ENCODE data around the gene ZNF14.
"Not testable (repeated sequence)": the region's sequence is repeated elsewhere in the genome, so short reads cannot be mapped to it uniquely, and the experiment has no call there.

Gene ZNF14

DNA sequence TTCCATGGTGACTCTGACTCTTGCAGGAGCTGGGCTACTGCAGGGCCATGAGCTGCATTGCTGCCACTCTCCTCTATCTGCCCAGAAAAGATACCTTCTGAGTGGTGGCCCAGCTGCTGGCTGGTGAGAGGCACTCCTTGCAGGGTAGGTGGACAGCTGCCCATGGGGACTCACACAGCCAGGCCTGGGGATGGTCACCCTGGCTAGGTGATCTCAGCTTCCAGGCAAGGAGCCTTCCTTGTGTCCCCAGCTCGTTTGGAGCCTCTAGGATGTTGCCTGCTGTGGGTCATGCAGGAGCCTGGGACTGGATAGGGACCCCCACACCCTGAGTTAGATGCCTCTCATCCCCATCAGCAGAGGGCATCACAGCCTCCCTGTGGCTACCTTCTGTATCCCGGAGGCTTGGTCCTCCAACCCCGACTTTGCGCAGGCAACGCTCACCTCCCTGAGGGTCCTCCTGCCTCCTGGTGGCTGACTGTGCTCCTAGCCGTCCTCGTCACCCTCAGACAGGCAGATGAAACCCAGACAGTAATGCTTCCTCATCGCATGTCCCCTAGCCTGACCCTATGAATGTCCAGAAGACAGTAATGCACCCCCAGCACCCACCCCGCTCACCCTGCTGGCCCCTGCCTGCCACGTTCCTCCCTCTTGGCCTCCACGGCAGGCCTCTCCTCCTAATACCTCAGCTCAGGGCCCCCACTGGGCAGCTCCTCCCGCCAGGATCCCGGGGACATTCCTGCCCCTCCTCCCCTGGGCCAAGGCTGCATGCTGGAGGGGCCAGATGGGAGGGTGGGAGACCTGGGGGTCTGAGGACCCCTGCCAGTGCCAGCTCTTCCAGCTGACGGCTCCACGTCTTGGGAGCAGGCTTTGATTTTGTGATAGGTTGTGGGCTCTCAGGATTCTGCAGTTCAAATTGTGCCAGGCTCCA, 13.6 kb upstream of the ZNF14 start:
- DNase-seq, result no peak

DNA sequence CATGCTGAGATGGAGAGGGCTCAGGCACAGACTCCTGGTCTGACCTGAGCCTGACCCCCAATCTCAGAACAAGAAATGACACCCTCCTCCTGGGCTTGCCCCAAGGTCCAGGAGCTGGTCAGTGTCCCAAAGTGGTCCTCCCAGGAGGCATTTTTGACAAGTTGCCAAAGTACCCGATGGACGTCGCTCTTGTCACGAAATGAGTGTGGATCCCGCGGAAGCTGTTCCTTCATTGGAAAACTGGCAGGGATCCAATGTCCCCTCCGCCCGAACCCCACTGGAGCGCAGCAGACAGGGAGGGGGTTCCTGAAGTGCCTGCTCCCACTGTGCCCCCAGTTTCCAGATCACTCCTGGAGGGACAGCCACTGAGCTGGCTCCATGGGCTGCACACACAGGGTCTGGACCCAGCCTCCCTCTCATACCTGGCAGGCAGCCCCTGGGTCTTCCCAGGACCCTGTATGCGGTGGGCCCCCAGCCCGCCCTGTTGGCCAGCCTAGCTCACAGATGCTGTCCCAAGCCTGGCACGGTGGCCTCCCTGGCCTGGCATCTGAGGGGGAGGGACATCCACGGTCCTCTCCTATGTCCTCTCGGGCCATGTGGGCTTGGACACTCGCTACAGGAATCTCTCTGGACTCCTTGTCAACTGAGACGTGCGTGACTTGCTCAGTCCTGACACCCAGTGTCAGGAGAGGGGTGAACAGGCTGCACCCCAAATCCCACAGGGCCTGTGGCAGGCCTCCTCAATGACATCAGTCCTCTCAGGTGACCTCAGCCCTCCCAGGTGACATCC, 12.8 kb upstream of the ZNF14 start:
- DNase-seq, result no peak

DNA sequence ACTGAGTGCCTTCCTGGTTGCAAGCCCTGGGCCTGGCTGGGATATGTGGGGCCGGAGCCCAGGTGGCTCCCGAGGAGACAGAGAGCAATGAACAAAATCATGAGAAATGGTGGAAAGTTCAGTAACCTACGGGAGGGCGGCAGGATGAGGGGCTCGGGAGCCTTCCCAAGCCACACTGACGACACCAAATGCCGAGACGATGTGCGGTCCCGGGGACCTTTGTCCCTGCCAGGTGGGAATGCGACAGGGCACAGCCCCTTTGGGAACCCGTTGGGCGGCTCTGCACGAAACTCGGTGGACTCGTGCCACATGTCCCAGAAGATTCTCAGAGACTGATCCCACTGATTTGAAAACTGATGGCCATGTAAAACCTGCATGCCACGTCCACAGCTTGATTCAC, 11.7 kb upstream of the ZNF14 start:
- no peak for DNase-seq

DNA sequence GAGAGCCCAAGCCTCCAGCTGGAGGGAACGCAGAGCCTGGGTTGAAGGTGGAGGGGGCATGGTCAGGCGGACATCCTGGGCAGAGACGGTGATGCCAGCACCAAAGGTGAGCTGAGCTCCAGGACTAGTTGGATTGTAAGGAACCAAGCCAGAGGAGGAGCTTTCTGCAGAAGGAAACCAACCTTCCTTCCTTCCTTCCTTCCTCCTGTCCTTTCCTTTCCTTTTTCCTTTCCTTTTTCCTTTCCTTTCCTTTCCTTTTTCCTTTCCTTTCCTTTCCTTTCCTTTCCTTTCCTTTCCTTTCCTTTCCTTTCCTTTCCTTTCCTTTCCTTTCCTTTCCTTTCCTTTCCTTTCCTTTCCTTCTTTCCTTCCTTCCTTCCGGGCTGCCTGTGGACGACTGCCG, 11.0 kb upstream of the ZNF14 start:
- DNase-seq, result not testable (repeated sequence)

DNA sequence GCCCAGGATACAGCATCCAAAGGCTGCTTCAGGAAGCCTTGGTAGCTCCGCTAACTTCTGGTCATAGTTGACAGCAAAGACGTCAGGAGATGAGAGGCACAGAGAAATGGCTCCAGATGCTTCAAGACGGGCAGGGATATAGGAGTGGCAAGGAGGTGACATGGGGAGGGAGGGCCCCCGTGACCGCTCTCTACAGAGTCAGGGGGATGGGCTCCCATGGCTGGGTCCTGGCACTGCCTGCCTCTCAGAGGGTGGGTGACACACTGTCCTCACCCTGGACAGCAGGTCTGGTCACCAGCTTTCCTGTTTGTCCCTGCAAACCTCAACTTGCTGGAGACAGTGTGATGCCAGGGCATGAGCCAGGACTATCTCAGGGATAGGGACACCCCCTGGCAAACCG, 10.3 kb upstream of the ZNF14 start:
- no peak for DNase-seq

DNA sequence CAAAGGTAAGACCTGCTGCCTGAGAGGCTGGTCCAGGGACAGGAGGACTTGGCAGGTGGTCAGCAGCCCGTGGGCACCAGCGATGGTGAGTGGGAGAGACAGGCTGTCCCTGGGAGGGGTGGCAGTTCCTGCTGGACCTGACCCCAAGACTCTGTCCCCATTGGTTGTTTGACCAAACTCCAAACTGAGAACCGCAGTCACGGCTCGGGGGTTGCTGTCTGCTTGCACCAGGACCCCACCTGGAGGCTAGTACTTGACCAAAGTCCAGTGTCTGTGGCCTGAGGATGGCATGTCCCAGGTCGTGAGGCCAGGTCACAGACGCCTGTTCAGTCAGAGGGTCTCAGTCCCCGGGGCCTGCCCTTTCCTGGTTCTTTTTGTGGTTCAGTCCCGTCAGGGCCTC, 9.9 kb upstream of the ZNF14 start:
- DNase-seq, result no peak

DNA sequence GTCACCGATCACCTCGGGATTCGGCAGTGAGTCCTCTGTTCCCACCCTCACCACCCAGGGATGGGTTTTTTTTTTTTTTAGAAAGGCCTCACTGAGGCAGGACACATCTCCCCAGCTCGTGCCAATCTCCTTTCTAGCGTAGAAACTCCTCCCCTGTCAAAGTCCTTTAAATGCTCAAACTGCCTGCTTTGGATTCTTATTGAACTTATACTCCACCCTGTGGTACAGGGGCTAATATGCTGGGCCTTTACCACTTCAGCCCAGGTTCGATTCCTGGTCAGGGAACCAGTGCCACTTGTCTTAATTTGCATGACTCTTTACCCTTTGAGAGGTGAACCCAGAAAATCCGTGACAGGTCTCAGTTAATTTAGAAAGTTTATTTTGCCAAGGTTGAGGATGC, 8.3 kb upstream of the ZNF14 start:
- no peak for DNase-seq

DNA sequence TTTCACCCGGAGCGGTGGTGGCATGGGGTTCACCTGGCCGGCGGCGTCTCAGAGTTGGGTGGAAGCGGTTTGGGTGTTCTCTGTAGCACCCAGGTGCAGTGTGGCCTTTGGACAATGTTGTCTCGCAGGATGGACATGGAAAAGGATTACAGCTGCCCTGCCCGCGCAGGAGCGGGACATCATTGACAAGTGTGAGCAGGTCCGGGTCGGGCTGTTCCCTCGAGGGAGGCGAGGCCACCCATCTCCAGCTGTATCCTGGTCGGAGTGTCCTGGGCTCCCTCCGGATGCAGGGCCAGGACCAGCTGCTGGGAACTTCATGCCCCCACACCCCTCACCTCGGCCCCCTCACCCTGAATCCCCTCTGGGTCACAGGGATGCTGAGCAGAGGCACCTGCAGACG, 7.8 kb upstream of the ZNF14 start:
- DNase-seq, result no peak

DNA sequence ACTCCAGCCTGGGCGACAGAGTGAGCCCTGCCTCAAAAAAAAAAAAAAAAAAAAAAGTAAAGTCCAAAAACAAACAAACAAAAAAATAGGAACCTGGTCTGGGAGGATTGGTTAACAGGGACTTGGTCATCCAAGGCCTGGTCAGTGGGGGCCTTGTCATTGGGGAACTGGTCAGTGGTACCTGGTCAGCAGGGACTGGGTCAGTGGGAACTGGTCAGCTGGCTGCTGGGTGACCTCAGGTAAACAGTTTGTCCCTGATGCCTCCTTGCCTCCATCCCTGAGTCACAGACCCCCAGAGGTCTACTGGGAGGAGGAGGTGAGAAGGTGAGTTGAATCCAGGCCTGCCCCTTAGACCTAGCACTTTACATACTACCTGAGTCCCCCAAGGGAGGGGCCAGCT, 5.7 kb upstream of the ZNF14 start:
- DNase-seq, result no peak

DNA sequence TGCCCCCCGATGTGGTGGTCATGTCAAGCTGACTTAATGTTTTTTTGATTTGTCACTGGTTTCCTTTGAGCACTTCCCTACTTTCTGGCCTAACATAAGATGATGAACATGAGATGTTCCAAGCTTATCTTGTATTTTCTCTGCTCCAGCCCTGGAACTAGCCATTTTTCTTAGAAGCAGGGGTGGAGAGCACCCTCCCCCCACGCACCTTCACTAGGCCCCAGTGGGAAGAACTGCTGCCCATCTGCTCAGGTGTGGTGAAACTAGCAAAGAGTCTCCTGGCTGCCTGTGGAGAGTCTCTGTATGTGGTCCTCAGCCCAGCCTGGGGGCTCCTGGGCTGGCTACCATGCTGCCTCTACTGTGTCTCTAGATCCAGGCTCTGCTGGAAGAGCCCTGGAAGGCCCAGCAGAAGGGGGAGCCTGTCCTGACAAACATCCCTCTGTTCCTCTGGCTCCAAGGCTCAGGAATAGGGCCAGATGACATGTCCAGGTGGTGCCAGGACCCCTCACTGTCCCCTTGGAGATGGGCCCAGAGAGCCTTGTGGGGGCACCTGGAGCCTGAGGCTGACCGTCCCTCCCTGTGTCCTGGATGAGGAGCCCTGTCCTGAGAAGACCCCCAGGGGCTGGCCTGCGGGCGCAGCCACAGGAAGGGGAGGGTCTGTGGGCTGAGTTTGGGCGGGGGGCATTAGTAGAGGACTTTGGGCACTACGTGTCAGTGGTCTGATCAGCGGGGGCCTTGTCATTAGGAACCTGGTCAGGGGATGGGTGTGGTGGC, 4.8 kb upstream of the ZNF14 start:
- no peak for DNase-seq

DNA sequence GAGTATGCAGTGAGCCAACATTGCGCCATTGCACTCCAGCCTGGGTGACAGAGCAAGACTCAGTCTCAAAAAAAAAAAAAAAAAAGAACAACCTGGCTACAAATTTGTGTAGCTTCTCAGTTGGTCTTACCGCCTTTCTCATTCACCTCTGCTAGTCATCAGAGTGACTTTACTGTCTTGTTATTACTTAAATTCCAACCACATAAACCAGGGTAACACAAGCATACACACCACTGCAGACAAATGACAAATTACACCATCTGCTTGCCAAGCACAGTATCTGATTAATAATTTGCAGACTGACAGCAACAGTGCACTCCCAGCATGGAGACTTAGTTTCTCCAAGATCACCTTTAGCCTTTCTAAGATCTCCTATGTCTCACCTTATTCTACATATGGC, 11.0 kb downstream of the ZNF14 start:
- DNase-seq, result no peak

DNA sequence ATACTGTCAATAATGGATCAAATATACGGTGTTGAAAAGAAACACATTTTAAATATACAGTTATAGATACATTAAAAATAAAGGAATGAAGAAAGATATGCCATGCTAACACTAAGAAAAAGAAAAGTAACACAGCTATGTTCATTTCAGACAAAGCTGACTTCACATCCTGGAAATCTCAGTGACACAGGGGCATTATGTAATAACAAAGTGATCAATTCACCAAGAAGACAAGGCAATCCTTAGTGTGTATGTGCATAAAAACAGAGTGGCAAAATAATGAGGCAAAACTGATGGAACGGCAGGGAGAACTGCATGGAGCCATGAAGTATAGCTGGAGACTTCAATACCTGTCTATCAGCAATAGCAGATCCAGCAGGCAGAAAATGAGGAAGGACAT, 13.1 kb downstream of the ZNF14 start:
- no peak for DNase-seq

DNA sequence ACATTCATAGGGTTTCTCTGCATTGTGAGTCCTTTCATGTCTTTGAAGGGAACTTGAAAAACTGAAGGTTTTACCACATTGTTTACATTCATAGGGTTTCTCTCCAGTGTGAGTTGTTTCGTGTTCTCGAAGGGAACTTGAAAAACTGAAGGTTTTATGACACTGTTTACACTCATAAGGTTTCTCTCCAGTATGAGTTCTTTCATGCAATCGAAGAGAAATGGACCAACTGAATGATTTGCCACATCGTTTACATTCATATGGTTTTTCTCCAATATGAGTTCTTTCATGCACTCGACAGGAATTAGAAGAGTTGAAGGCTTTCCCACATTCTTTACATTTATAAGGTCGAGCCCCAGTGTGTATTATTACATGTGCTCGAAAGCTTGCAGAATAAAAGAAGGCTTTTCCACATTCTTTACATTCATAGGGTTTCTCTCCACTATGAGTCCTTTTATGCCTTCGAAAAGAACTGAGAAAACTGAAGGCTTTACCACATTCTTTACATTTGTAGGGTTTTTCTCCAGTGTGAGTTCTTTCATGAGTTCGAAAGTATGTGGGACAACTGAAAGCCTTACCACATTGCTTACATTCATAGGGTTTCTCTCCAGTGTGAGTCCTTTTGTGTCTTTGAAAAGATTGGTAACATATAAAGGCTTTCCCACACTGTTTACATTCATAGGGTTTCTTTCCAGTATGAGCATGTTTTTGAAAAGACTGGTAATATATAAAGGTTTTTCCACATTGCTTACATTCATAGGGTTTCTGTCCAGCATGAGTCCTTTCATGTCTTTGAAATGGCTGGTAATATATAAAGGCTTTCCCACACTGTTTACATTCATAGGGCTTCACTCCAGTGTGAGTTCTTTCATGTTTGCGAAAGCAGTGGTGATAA, 20.7 kb downstream of the ZNF14 start:
- DNase-seq, result no peak

DNA sequence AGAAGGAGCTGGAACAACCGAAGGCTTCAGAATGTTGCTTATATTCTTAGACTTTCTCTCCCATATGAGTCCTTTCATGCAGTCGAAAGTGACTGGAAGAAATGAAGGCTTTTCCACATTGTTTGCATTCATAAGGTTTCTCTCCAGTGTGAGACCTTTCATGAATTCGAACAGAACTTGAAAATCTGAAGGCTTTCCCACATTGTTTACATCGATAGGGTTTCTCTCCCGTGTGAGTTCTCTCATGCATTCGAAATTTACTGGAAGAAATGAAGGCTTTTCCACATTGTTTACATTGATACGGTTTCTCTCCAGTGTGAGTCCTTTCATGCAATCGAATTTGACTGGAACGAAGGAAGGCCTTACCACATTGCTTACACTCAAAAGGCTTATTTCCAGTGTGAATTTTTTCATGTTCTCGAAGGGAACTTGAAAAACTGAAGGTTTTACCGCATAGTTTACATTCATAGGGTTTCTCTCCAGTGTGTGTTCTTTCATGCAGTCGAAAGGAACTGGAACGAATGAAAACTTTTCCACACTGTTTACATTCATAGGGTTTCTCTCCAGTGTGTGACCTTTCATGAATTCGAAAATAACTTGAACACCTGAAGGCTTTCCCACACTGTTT, 21.5 kb downstream of the ZNF14 start:
- DNase-seq, result no peak

DNA sequence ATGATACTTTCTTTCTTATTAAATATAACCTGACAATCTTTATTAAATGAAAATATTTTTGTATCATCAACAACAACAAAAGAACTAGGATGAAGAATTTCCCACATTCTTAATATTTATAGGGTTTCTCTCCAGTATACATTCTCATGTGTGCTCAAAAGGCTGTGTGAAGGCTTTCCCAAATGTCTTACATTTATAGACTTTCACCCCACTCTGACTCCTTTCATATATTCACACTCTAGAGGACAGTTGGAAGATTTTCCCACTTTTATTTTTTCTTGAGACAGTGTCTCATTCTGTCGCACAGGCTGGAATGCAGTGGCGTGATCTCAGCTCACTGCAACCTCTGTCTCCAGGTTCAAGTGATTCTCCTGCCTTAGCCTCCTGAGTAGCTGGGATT, 22.4 kb downstream of the ZNF14 start:
- no peak for DNase-seq

DNA sequence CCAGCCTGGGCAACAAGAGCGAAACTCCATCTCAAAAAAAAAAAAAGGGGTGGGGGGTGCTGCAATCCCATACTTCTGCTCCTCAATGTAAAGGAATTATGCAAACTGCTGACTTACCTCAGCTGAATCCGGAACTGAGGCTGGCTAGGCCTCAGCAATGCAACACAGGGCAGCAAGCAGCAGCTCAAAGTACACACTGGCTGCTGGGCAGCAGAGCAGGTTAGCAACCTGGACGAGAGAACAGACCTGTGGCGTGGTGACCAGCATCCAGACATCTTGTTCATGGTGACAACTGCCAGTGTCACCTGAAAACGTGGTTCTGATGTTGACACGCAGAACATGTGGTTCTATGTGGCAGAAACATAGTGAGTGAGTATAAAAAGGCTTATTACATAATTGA, 28.1 kb downstream of the ZNF14 start:
- DNase-seq, result no peak

DNA sequence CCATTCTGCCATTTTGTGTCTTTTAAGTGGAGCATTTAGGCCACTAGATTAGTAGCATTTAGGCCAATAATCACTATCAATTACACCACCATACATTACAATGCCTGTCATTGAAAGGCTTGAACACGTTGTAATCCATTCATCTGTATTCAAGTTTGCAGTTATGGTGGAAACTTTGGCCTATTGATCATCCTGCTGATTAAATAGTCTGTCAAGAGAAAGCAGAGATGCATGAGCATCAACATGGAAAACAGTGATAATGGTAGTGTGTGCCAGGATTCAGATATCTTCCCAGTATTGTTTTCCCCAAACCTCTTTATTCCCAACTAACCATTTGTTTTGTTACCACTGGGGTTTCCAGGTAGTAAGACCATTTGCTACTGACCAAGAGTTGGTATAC, 32.4 kb downstream of the ZNF14 start:
- DNase-seq, result not testable (repeated sequence)

DNA sequence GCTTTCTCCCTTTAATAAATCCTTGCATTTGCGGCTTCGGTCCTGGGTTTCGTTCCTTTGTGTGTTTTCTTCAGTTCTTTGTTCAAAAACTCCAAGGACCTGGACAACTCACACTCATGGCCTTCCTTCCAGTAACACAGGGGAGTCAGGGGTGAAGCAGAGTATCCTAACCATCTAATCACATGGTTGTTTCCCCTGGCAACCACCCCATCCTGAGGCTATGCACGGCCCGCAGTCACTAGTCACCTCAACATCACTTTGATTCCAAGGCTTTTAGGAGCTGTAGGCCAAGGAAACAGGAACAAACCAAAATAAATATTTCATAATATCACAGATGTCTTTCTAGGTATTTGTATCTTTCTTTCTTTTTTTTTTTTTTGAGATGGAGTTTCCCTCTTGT, 35.3 kb downstream of the ZNF14 start:
- DNase-seq, result no peak

DNA sequence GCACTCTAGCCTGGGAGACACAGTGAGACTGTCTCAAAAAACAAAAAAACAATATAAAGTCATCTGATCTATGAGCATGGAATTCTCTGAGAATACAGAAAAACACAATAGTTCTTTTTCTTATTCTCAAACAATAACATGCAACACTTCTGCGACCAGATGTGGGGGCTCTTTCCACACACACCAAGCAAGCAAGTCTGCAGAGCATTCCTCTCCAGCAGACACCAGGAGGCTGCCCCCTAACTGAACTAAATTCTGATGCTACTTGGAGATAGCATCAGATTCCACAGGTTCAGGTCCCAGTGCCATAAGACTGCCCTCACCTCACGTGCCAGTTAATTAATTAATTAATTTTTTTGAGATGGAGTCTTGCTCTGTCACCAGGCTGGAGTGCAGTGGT, 36.5 kb downstream of the ZNF14 start:
- DNase-seq, result no peak

DNA sequence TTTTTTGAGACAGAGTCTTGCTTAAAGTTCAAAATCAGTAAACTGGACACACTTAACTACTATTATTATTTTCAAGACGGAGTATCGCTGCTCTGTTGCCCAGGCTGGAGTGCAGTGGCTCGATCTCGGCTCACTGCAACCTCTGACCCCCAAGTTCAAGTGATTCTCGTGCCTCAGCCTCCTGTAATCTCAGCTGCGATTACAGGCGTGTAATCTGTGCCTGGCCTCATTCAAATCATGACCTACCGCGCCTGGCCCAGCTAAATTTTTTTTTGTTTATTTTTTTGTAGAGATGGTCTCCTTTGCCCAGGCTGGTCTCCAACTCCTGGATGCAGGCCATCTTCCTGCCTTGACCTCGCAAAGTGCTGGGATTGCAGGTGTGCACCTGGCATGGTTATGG, 41.2 kb downstream of the ZNF14 start:
- DNase-seq, result no peak

DNA sequence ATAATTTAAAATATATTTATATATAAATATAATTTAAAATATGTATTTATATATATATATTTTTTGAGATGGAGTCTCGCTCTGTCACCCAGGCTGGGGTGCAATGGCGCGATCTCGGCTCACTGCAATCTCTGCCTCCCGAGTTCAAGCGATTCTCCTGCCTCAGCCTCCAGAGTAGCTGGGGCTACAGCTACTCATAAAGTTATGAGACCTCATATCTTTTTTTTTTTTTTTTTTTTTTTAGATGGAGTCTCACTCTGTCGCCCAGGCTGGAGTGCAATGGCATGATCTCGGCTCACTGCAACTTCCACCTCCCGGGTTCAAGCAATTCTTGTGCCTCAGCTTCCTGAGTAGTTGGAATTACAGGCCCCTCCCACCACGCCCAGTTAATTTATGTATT, 43.9 kb downstream of the ZNF14 start:
- not testable (repeated sequence) for DNase-seq

DNA sequence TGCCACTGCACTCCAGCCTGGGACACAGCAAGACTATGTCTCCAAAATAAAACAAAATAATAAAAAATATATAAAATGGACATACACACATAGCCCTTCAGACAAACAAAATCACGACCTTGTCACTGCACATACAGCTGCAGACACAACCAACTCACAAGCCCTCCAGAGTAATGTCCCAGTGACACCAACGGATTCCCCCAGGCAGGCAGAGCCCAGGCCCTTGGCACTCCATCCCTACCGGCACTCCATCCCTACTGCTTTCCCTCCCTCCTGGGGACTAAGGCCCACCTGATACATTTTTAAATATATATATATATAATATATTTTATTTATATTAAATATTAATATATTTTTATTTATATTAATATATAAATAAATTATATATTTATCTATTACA, 45.8 kb downstream of the ZNF14 start:
- no peak for DNase-seq

Data from hippocampal formation (tissue), 2 donors.